ENCODE data around the gene IFIT3.
"Not testable (repeated sequence)": the region's sequence is repeated elsewhere in the genome, so short reads cannot be mapped to it uniquely, and the experiment has no call there.

The IFIT3 gene

GRCh38 chr10:89337484-89337883 is 9.7 kb downstream of the IFIT3 start:
- DNase-seq = no peak

GRCh38 chr10:89338713-89339112 is 10.9 kb downstream of the IFIT3 start:
- no peak for DNase-seq

- no peak for DNase-seq
These were observed 12.1 kb downstream of the IFIT3 start for GRCh38 chr10:89339875-89340274.

GRCh38 chr10:89341649-89342048 is 13.9 kb downstream of the IFIT3 start:
- no peak for DNase-seq

GRCh38 chr10:89342206-89342958 is 14.6 kb downstream of the IFIT3 start:
- DNase-seq = no peak

- no peak for DNase-seq
These were observed 15.4 kb downstream of the IFIT3 start for GRCh38 chr10:89343089-89343767.

GRCh38 chr10:89344156-89344555 is 16.4 kb downstream of the IFIT3 start:
- DNase-seq = no peak

- no peak for DNase-seq
These were observed 17.7 kb downstream of the IFIT3 start for GRCh38 chr10:89345367-89346000.

- no peak for DNase-seq
These were observed 18.8 kb downstream of the IFIT3 start for GRCh38 chr10:89346405-89347254.

- DNase-seq = no peak
These were observed 20.1 kb downstream of the IFIT3 start for GRCh38 chr10:89347701-89348457.

GRCh38 chr10:89348481-89348880 is 20.7 kb downstream of the IFIT3 start:
- DNase-seq = no peak

GRCh38 chr10:89348975-89349374 is 21.2 kb downstream of the IFIT3 start:
- DNase-seq = no peak

GRCh38 chr10:89350631-89351315 is 23.0 kb downstream of the IFIT3 start:
- not testable (repeated sequence) for DNase-seq

GRCh38 chr10:89351412-89351779 is 23.6 kb downstream of the IFIT3 start:
- DNase-seq = no peak

- no peak for DNase-seq
These were observed 24.2 kb downstream of the IFIT3 start for GRCh38 chr10:89351780-89352597.

GRCh38 chr10:89352802-89353201 is 25.0 kb downstream of the IFIT3 start:
- no peak for DNase-seq

GRCh38 chr10:89355394-89355931 is 27.7 kb downstream of the IFIT3 start:
- DNase-seq = no peak

GRCh38 chr10:89357096-89357495 is 29.3 kb downstream of the IFIT3 start:
- DNase-seq = no peak

GRCh38 chr10:89357975-89358374 is 30.2 kb downstream of the IFIT3 start:
- DNase-seq = no peak

GRCh38 chr10:89360157-89360556 is 32.4 kb downstream of the IFIT3 start:
- no peak for DNase-seq

GRCh38 chr10:89362929-89363328 is 35.1 kb downstream of the IFIT3 start:
- no peak for DNase-seq

All from cortex of kidney (tissue), 1 donor.